GM12878 (cell line): ENCODE measurements around the gene RBM45. TPM values are rescaled to one million over a fixed set of nuclear protein-coding genes. Genes with fewer than 3 reads are reported as not detected.

Experiments
- CEBPZ ChIP-seq: fragments of 150-350 bp; IDR thresholded peaks from 2 replicates; pipeline ENCODE4 v1.6.1; 2016; ENCODE audit warnings: low read depth, low read length
- ELK1 ChIP-seq: IDR thresholded peaks from 2 replicates; pipeline ENCODE4 v1.6.1; 2012; ENCODE audit warnings: low read depth, low read length, improper control_type of control experiment
- ESRRA ChIP-seq: IDR thresholded peaks from 2 replicates; pipeline ENCODE4 v1.6.1; 2012; ENCODE audit warnings: mild to moderate bottlenecking, low read length, improper control_type of control experiment
- EZH2 ChIP-seq: IDR thresholded peaks from 2 replicates; pipeline ENCODE4 v1.6.1; 2012; ENCODE audit warnings: low read depth, mild to moderate bottlenecking, control low read depth, inconsistent platforms, low read length, borderline replicate concordance; ENCODE audit not compliant: control insufficient read depth
- GABPA ChIP-seq: IDR thresholded peaks from 2 replicates; pipeline ENCODE4 v1.6.1; 2014; ENCODE audit warnings: antibody characterized with exemption, low read depth, mild to moderate bottlenecking, inconsistent platforms
- MTA3 ChIP-seq: IDR thresholded peaks from 2 replicates; pipeline ENCODE4 v1.6.1; 2012; ENCODE audit warnings: low read length, inconsistent platforms, borderline replicate concordance
- MYC ChIP-seq: IDR thresholded peaks from 2 replicates; pipeline ENCODE4 v1.6.1; 2011; ENCODE audit warnings: mild to moderate bottlenecking, low read length, moderate library complexity, inconsistent platforms; ENCODE audit not compliant: insufficient read depth, insufficient replicate concordance, insufficient read length, severe bottlenecking
- POLR2A ChIP-seq: IDR thresholded peaks from 2 replicates; pipeline ENCODE4 v1.6.1; 2011; ENCODE audit warnings: low read depth, mild to moderate bottlenecking, low read length
- RAD51 ChIP-seq: fragments of 450-650 bp; IDR thresholded peaks from 2 replicates; pipeline ENCODE4 v1.6.1; 2016; ENCODE audit warnings: moderate library complexity, mild to moderate bottlenecking, inconsistent platforms
- RELA ChIP-seq: fragments of 450-650 bp; IDR thresholded peaks from 2 replicates; pipeline ENCODE4 v1.8.0; 2014; ENCODE audit warnings: borderline replicate concordance; ENCODE audit not compliant: partially characterized antibody
- polyA plus RNA-seq, 11 experiments: library from polyadenylated mRNA; depleted of rRNA in 4 of 11; unstranded in 6 of 11; stranded (reverse) in 5 of 11; fragments of >200 nt; fragmentation: Nextera tagmentation in 4 of 11; fragmentation: Illumina TruSeq in 1 of 11; extraction: Ambion mirVana in 4 of 11; extraction: Trizol in 1 of 11; gene quantifications; 1 replicate in 1 of 11; 2 replicates in 10 of 11; pipeline versions ENCODE4 v1.2.1 to v1.2.3, GENCODE V29; 2011 to 2016; ENCODE audit warnings: inconsistent platforms in 2 of 11, missing spikeins in 2 of 11, low read depth in 1 of 11
- total RNA-seq, 4 experiments: library from RNA; depleted of rRNA in 3 of 4; stranded (reverse); fragments of >200 nt in 3 of 4; fragmentation: Illumina TruSeq in 1 of 4; extraction: Trizol in 1 of 4; gene quantifications; 2 replicates each; pipeline versions ENCODE4 v1.2.1 to v1.2.3, GENCODE V29; 2013 to 2021
- TF ChIP-seq, protein P1 (sequence below): IDR thresholded peaks from 2 replicates; pipeline ENCODE4 v1.6.1; 2011; ENCODE audit warnings: mild to moderate bottlenecking, low read depth, low read length, moderate library complexity; ENCODE audit not compliant: insufficient replicate concordance
- TF ChIP-seq, protein P2 (sequence below): IDR thresholded peaks from 2 replicates; pipeline ENCODE4 v1.6.1; 2012; ENCODE audit warnings: low read depth, low read length, improper control_type of control experiment

RBM45 gene
- total and polyA plus RNA-seq, 10 of the 15 experiments (the other 5 are each of a cell fraction or from before 2014, with no cell fraction given): 6.2 to 21.7 (median 14.6) TPM

GRCh38 chr2:178074123-178075005 lies 37.9 kb upstream of the RBM45 start (continued):
- TF ChIP-seq ESRRA: no peak
- no peak for TF ChIP-seq CEBPZ
- TF ChIP-seq RELA: no peak
- TF ChIP-seq EZH2: no peak
- no peak for TF ChIP-seq ELK1
- no peak for TF ChIP-seq RAD51
- no peak for TF ChIP-seq POLR2A
- no peak for TF ChIP-seq MYC
- TF ChIP-seq, protein P1, sequence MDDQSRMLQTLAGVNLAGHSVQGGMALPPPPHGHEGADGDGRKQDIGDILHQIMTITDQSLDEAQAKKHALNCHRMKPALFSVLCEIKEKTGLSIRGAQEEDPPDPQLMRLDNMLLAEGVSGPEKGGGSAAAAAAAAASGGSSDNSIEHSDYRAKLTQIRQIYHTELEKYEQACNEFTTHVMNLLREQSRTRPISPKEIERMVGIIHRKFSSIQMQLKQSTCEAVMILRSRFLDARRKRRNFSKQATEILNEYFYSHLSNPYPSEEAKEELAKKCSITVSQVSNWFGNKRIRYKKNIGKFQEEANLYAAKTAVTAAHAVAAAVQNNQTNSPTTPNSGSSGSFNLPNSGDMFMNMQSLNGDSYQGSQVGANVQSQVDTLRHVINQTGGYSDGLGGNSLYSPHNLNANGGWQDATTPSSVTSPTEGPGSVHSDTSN: no peak
- TF ChIP-seq MTA3: no peak
- TF ChIP-seq, protein P2, sequence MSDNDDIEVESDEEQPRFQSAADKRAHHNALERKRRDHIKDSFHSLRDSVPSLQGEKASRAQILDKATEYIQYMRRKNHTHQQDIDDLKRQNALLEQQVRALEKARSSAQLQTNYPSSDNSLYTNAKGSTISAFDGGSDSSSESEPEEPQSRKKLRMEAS: no peak
- TF ChIP-seq GABPA: no peak
